T47D (cell line): ENCODE results near the gene GRHL3.

Experiments used
- DNase-seq, 2 experiments: peaks; one replicate each; pipeline versions ENCODE4 v3.0.0 to v3.0.0-alpha.2; 2011 to 2012; ENCODE audit warnings: low read depth in 1 of 2, low spot score in 1 of 2
- JUND ChIP-seq: IDR thresholded peaks from 2 replicates; pipeline ENCODE4 v1.6.1; 2012; ENCODE audit warnings: low read depth
- in situ Hi-C: cut with HindIII; loops from 2 replicates; pipeline ENCODE4 v1.10.0; 2016; ENCODE audit warnings: low sequenced_read_pairs, low pct_unique_long_range_greater_than_20kb

GRHL3 gene

GRCh38 chr1:24347159-24347934, 28.2 kb downstream of the GRHL3 start:
- in situ Hi-C loops = no loop called here
- DNase-seq = no peak
- no peak for TF ChIP-seq JUND

GRCh38 chr1:24348196-24348595, 29.0 kb downstream of the GRHL3 start:
- TF ChIP-seq JUND = no peak
- DNase-seq = no peak
- in situ Hi-C loops = no loop called here

- TF ChIP-seq JUND = no peak
- in situ Hi-C loops = no loop called here
- no peak for DNase-seq
Observed at GRCh38 chr1:24349891-24350290, 30.7 kb downstream of the GRHL3 start.

DNA sequence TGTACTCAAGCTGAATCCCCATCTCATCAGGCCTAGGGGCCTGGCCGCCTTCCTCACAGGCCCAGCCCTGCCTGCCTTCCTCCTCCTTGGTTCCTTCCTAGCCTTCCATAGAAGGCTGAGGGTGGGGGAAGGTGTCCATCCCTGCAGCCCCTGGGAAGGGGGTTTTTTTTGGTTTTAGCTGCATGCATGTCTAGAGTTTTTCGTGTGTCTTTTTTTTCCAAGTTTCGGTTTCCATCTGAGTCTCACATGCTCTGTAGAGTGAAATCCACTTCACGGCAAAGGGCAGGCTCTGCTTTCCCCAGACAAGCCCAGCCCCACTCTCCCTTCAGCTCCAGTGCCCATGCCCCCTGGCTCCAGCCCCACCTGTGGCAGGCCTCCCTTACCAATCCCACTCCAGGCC, 32.1 kb downstream of the GRHL3 start:
- TF ChIP-seq JUND = no peak
- in situ Hi-C loops = no loop called here
- no peak for DNase-seq

GRCh38 chr1:24351918-24352627, 32.9 kb downstream of the GRHL3 start:
- in situ Hi-C loops = no loop called here
- TF ChIP-seq JUND = no peak
- no peak for DNase-seq

DNA sequence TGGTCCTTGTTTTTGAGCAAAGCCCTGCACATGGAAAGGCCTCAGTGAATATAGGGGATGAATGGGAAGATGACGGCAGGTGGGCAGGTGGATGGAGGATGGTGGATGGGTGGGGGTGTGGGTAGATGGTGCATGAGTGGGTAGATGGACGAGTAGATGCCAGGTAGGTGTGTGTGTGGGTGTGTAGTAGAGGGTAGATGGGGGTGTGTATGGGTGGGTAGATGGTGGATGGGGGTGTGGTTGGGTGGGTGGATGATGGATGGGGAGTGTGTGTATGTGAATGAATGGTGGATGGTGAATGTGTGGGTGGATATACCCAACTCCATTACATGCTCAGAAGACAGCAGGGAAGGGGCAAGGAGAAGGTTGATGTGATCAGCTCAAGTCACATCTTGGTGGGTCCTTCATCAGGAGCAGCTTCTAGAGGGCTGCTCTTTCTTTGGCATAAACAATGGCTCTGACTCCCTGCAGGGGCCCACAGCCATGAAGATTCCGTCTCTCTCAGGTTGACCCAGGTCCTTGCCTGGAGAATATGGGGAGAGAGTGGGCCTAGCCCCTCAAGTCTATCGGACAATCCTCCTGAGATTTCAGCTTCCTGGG, 34.2 kb downstream of the GRHL3 start:
- in situ Hi-C loops = no loop called here
- no peak for DNase-seq
- no peak for TF ChIP-seq JUND

DNA sequence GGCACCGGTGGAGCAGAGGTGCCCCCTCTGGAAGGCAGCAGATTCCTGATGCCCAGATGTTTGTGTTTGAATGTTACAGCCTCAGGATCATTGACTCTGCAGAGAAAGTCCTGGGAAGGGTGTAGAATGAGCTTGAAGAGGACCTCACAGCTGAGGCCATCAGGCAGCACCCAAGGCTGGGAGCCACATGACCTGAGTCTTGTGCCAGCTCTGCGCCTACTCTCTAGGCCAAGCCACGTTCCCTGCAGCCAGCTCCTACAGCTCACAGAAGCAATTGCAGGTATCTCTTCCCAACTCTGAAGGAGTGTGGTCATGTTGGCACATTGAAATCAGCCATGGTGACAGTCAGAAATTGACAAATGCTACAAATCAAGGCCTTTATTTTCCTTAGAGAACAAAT, 36.3 kb downstream of the GRHL3 start:
- DNase-seq = no peak
- in situ Hi-C loops = no loop called here
- no peak for TF ChIP-seq JUND

- DNase-seq = no peak
- TF ChIP-seq JUND = no peak
- in situ Hi-C loops = no loop called here
Observed at GRCh38 chr1:24357038-24357437, 37.9 kb downstream of the GRHL3 start.

DNA sequence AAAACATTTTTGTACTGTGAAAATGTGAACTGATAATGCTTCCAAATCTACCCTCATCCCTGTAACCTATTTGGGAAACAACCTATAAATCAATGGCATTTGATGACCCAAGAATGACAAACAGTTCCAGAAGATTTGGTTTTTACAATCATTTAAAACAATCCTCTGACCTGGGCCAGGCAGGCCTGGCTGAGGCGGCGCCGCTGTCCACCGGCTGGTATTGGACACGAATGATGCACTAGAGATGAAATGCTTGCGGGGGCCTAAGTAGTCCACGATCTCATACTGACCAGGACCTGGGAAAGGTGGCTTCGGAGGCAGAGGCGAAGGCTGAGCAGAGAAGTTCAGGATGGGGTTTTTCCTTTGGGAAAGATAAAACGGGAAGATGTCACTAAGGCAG, 41.5 kb downstream of the GRHL3 start:
- no peak for DNase-seq
- in situ Hi-C loops = no loop called here

GRCh38 chr1:24361811-24362210, 42.7 kb downstream of the GRHL3 start:
- no peak for DNase-seq
- TF ChIP-seq JUND = no peak
- in situ Hi-C loops = no loop called here

More for the DNA sequence above, 41.5 kb downstream of the GRHL3 start:
- no peak for TF ChIP-seq JUND

DNA sequence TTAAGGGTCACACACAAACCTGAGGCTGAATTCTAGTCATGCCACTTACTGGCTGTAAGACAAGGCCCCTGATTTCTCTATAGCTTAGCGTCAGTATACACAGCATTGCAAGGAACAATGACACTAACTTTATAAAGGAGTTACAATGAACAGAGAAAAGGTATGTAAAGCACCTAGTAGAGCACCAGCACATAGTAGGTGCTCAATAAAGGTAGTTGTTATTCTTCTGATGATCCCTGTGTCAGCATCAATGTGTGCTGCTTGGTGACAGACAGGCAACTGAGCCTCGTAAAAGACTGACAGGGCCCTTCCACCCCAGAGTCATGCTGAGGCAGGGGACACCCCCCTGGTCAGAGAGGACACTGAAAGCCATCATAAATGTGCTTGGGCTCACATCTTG, 43.2 kb downstream of the GRHL3 start:
- in situ Hi-C loops = no loop called here
- no peak for DNase-seq
- no peak for TF ChIP-seq JUND

GRCh38 chr1:24362982-24363614, 43.9 kb downstream of the GRHL3 start:
- no peak for DNase-seq
- in situ Hi-C loops = no loop called here

GRCh38 chr1:24363994-24364393, 44.8 kb downstream of the GRHL3 start:
- TF ChIP-seq JUND = no peak
- in situ Hi-C loops = no loop called here
- DNase-seq = no peak

More at GRCh38 chr1:24362982-24363614, 43.9 kb downstream of the GRHL3 start:
- no peak for TF ChIP-seq JUND
